ENCODE data around the gene BLOC1S5.
"Not testable (repeated sequence)": the region's sequence is repeated elsewhere in the genome, so short reads cannot be mapped to it uniquely, and the experiment has no call there.

The BLOC1S5 gene

DNA sequence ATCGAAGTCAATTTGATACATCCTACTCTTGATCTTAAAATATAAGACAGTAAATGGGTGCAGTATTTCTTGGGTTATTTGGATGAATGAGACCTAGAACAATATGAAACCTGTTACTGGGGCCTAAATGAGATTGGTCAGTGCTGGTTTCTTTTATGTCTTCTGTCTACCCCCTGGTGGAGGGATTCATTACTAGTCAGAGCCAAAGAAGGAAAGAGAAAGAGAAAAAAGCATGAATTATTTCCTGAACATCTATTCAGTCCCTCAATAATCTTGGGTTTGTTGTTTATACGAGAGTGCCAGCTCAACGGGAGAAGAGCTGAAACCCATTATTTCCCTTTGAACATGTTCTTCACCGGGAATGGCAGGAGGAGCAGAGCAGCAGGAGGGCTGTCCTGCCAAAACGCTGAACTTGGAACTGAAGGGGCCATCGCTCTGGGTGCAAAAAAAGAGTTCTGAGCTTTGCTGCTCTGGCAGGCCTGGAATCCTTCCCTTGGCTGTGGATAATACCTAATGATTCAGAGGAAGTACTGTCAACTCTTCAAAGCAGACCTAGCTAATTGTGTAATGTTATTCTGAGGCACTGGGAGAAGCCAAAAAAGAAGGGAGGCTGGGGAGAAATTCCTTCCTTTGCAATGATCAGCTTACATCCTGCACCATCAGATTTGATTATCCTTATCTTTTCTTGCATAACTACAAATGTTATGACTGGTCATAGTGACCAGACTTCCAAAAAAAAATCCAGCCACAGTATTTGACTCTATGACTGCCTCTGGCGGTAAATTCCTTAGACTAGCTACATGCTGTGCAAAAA, 72.0 kb downstream of the BLOC1S5 start:
- no peak for DNase-seq

GRCh38 chr6:7991536-7991935, 72.7 kb downstream of the BLOC1S5 start:
- DNase-seq, result no peak

DNA sequence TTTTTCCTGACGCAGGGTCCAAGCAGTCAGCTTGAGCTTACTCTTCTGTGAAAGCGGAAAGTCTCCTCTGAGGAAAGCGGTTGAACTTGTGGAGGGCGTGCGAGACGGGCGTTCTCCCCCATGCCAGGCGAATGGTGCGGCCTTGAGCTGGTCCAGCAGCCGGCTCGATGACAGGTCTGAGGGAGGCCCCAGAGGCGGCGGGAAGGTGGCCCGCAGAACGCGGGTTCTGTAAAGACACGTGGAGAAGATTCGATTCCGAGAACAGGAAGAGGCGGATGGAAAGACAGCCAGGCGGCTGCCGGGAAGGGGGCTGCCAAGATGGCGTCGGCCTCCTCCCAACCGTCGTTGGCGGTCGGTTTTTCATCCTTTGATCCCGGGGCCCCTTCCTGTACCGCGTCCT, 78.0 kb downstream of the BLOC1S5 start:
- no peak for DNase-seq

DNA sequence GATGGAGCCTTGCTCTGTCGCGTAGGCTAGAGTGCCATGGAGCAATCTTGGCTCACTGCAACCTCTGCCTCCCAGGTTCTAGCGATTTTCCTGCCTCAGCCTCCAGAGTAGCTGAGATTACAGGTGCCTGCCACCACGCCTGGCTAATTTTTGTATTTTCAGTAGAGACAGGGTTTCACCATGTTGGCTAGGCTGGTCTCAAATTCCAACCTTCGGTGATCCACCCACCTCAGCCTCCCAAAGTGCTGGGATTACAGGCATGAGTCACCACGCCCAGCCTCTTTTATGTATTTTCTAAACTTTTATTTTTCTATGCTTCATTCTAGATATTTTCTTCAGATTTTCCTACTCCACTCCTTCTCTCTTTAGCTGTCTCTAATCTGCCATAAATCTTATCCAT, 80.2 kb downstream of the BLOC1S5 start:
- DNase-seq, result not testable (repeated sequence)

- no peak for DNase-seq
These were observed 84.4 kb downstream of the BLOC1S5 start for GRCh38 chr6:7979831-7980230.

DNA sequence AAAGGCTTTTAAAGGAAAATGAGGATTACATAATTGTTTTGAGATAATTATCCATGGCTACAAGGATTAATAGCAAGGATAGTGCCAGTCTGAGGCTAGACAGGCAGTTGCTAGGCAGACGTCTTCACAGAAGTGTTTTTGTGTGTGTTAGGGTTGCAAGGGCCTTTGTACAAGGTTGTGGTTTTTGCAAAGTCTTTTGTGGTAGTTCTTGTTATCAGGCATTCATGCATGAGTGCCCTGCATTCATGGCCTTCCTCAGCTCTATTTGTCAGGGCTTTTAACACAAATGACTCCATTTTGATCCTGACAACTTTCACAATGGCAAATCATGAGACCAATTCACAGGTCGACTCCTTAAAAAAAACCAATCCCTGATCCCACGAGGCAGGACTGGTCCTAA, 85.5 kb downstream of the BLOC1S5 start:
- no peak for DNase-seq

DNA sequence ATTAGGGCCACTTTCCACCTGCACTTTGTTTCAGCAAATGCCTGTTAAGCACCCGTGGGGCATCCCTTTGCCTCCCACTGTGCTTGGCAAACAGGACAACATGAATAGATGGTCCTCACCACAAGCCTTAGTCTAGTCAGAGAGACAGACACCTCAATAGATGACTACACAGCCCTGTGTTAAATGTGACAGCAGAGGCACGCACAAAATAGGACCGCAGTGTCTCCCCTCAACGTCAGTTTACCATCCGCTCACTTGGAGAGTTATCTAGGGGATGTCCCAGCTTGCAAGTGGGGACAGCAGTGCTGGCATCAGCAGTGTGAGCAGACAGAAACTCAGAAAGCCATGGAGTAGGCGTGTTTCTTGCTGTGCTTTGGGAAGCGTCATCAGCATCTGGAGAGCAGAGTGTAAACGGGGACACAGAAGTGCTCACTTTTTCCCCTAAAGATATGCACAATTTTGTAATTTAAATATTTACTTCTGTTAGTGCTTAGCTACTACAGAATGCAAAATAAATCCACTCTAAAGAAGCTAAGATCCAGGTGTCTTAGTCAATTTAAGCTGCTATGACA, 87.6 kb downstream of the BLOC1S5 start:
- no peak for DNase-seq

GRCh38 chr6:7975764-7976146, 88.4 kb downstream of the BLOC1S5 start:
- no peak for DNase-seq

- no peak for DNase-seq
These were observed 89.0 kb downstream of the BLOC1S5 start for GRCh38 chr6:7974938-7975763.

DNA sequence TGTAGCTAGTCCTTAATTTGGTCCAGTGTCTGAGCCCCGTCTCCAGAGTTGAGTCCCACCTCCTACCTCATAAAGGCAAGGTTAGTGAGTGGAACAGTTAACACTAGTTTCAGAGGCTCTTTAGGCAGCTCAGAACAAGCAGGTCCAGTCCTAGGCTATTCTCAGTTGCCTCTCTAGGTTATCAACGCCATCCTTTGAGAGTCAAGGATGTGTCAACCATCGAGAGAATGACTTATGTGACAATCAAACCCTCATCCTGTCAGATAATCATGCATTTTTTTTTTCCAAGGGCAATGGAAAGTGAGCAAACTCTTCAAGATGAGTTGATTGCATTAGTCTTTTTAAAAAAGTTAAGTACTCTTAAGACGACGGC, 89.6 kb downstream of the BLOC1S5 start:
- no peak for DNase-seq

DNA sequence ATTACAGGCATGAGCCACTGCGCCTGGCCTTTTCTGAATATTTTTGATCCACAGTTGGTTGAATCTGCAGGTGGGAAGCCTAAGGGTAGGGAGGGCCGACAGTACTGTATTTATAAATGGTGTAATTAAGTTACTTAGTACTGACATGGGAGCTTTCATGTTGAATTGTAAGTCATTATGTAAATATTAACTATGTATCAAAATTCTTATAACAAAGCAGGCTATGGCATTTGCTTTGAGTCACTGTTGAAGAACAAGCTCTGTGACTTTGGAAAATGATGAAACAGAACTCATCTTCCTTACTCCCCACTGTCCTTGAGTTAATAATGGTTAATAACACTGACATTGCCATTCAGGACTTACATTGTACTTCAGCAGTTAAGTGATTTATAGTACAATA, 90.6 kb downstream of the BLOC1S5 start:
- no peak for DNase-seq

- DNase-seq, result no peak
These were observed 92.7 kb downstream of the BLOC1S5 start for GRCh38 chr6:7971499-7971898.

DNA sequence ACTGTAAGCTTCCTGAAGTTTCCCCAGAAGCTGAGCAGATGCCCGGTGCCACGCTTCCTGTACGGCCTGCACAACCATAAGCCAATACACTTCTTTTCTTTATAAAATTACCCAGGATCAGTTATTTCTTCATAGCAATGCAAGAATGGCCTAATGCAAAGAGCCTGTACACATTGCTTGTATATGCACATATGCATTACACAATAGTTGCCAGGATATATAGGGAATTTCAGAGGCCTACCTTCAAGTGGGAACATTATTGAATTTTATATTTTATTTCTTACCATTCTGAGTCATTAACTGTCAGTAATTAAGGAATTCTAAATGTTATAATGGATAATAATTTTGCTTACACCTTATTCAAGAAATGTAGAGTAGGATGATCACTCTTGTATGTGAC, 93.6 kb downstream of the BLOC1S5 start:
- no peak for DNase-seq
